Memory B cell (primary cell): ENCODE results near the gene CD101.

Experiments
- ATAC-seq: fragments of 150-1000 bp; cut with Tn5 transposase; 2 replicates; pipeline ENCODE4 v1.10.0; 2021; ENCODE audit warnings: low read depth, mild to moderate bottlenecking, moderate library complexity
- DNase-seq, 2 donors: peaks; one replicate each; pipeline ENCODE4 v3.0.0; 2022; ENCODE audit warnings: low spot score in 2 of 2
- H3K27ac Mint-ChIP-seq: one replicate; pipeline ENCODE4 v1.8.0; 2022; ENCODE audit warnings: mild to moderate bottlenecking, moderate library complexity, mixed read lengths
- H3K27me3 Mint-ChIP-seq: one replicate; pipeline ENCODE4 v1.8.0; 2022; ENCODE audit warnings: mixed read lengths
- H3K36me3 Mint-ChIP-seq: one replicate; pipeline ENCODE4 v1.8.0; 2022; ENCODE audit warnings: mild to moderate bottlenecking, mixed read lengths
- H3K4me1 Mint-ChIP-seq: one replicate; pipeline ENCODE4 v1.8.0; 2022; ENCODE audit warnings: mixed read lengths
- H3K4me3 Mint-ChIP-seq: one replicate; pipeline ENCODE4 v1.8.0; 2022; ENCODE audit warnings: mild to moderate bottlenecking, moderate library complexity, mixed read lengths
- H3K9me3 Mint-ChIP-seq: one replicate; pipeline ENCODE4 v1.8.0; 2022; ENCODE audit warnings: mixed read lengths

Gene CD101

GRCh38 chr1:117033772-117034171 is 32.2 kb downstream of the CD101 start:
- DNase-seq (no peak), ATAC-seq (no peak)
- no peaks in the 10 kb centered on the region for H3K36me3 Mint-ChIP-seq
- H3K27me3 Mint-ChIP-seq: no peaks in the 10 kb centered on the region
- H3K9me3 Mint-ChIP-seq: no peaks in the 10 kb centered on the region
- H3K4me1 Mint-ChIP-seq: no peaks in the 10 kb centered on the region
- no peak overlapping the region for H3K4me3 Mint-ChIP-seq
- no peak overlapping the region for H3K27ac Mint-ChIP-seq

- DNase-seq (no peak), ATAC-seq (no peak)
- Mint-ChIP-seq H3K27ac (no peak overlapping the region), H3K4me1 (no peaks in the 10 kb centered on the region), H3K27me3 (no peaks in the 10 kb centered on the region), H3K4me3 (no peak overlapping the region), H3K36me3 (no peaks in the 10 kb centered on the region), H3K9me3 (no peaks in the 10 kb centered on the region)
These were observed 33.3 kb downstream of the CD101 start for GRCh38 chr1:117034791-117035290.

DNA sequence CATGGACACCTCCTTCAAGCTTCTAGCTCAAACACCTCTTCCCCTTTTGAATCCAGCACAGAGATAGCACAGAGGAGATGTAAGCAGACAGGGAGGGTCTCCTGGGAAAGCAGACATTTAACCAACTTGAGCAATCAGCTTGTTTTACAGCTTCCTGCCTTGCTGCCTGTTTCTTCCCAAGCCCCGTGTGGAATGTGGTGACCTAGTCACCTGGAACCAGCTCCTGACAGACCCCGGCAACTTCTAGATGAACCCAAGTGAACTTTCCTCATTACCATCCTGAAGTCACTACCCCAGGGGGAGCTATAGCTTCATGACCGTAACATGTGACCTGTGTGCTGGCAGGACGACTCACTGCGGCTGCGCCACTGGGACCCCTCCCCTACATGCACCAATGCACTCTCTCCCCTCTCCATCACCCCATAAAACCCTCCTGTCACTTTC is 34.5 kb downstream of the CD101 start:
- no peak for DNase-seq
- no peak overlapping the region for H3K27ac Mint-ChIP-seq
- no peaks in the 10 kb centered on the region for H3K4me1 Mint-ChIP-seq
- no peaks in the 10 kb centered on the region for H3K9me3 Mint-ChIP-seq
- no peaks in the 10 kb centered on the region for H3K36me3 Mint-ChIP-seq
- H3K27me3 Mint-ChIP-seq: no peaks in the 10 kb centered on the region
- no peak overlapping the region for H3K4me3 Mint-ChIP-seq
- ATAC-seq: no peak

- Mint-ChIP-seq H3K4me3 (no peak overlapping the region), H3K27ac (no peak overlapping the region), H3K36me3 (peaks cover 2% of the 10 kb centered on the region), H3K27me3 (no peaks in the 10 kb centered on the region), H3K4me1 (no peaks in the 10 kb centered on the region), H3K9me3 (no peaks in the 10 kb centered on the region)
- no peak for ATAC-seq
- DNase-seq: no peak
These were observed 36.2 kb downstream of the CD101 start for GRCh38 chr1:117037802-117038201.

- H3K27me3 Mint-ChIP-seq: no peaks in the 10 kb centered on the region
- ATAC-seq (no peak), DNase-seq (no peak)
- no peak overlapping the region for H3K27ac Mint-ChIP-seq
- H3K9me3 Mint-ChIP-seq: no peaks in the 10 kb centered on the region
- H3K4me1 Mint-ChIP-seq: no peaks in the 10 kb centered on the region
- no peak overlapping the region for H3K4me3 Mint-ChIP-seq
- H3K36me3 Mint-ChIP-seq: peaks cover 2% of the 10 kb centered on the region
These were observed 36.7 kb downstream of the CD101 start for GRCh38 chr1:117038236-117038635.

GRCh38 chr1:117044217-117044616 is 42.7 kb downstream of the CD101 start:
- peaks cover 12% of the 10 kb centered on the region for H3K4me1 Mint-ChIP-seq
- no peak for ATAC-seq

GRCh38 chr1:117045644-117046043 is 44.1 kb downstream of the CD101 start:
- Mint-ChIP-seq H3K4me3 (no peak overlapping the region), H3K9me3 (peaks cover 2% of the 10 kb centered on the region), H3K27ac (no peak overlapping the region), H3K27me3 (no peaks in the 10 kb centered on the region), H3K4me1 (peaks cover 20% of the 10 kb centered on the region), H3K36me3 (peaks cover 2% of the 10 kb centered on the region)
- DNase-seq: no peak
- no peak for ATAC-seq

More at GRCh38 chr1:117044217-117044616, 42.7 kb downstream of the CD101 start:
- peaks cover 2% of the 10 kb centered on the region for H3K36me3 Mint-ChIP-seq
- H3K9me3 Mint-ChIP-seq: peaks cover 2% of the 10 kb centered on the region
- H3K4me3 Mint-ChIP-seq: no peak overlapping the region
- no peak overlapping the region for H3K27ac Mint-ChIP-seq
- DNase-seq: no peak
- no peaks in the 10 kb centered on the region for H3K27me3 Mint-ChIP-seq

DNA sequence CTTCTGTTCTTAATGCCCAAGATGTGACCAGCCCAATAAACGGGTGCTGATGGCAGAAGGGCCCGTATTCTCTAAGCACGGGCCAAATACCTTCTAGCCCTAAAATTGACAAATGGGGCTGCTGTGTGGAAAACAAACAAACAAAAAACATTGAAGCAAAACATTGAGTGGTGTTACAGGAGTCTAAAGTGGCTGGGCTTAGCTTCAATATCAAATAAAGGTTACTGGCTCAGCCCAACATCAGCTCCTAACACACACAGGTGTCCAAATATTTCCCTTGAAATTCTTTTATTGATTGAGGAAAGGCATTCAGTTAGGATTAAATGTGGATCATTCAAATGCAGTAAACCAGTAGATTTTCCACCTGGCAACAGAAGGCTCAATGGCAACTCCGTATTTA is 45.2 kb downstream of the CD101 start:
- Mint-ChIP-seq H3K9me3 (peaks cover 2% of the 10 kb centered on the region), H3K4me1 (peaks cover 24% of the 10 kb centered on the region), H3K27me3 (no peaks in the 10 kb centered on the region), H3K27ac (no peak overlapping the region), H3K4me3 (no peak overlapping the region), H3K36me3 (no peaks in the 10 kb centered on the region)
- ATAC-seq (no peak), DNase-seq (no peak)

GRCh38 chr1:117047271-117047670 is 45.7 kb downstream of the CD101 start:
- Mint-ChIP-seq H3K27me3 (no peaks in the 10 kb centered on the region), H3K36me3 (no peaks in the 10 kb centered on the region), H3K9me3 (peaks cover 2% of the 10 kb centered on the region), H3K27ac (no peak overlapping the region), H3K4me1 (peaks cover 24% of the 10 kb centered on the region), H3K4me3 (no peak overlapping the region)
- DNase-seq (no peak), ATAC-seq (no peak)

DNA sequence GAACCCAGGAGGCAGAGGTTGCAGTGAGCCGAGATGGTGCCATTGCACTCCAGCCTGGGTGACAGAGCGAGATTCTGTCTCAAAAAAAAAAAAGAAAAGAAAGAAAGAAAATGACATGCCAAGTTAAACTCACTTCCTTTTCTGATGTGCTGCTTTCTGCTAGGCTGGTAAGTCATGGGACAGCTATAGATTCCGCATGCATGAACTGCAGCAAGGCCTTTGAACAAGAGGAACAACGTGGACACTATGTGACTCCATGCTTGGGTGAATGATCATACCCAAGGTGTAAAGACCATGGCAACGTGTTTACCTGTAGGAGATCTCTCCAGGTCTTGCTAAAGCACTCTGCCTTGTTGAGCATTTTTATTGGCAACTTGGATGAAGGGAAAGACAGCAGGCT is 48.3 kb downstream of the CD101 start:
- H3K9me3 Mint-ChIP-seq: no peaks in the 10 kb centered on the region
- DNase-seq (no peak), ATAC-seq (peak; percentile 55)
- no peaks in the 10 kb centered on the region for H3K36me3 Mint-ChIP-seq
- no peaks in the 10 kb centered on the region for H3K27me3 Mint-ChIP-seq
- peak overlapping the region; percentile 37 for H3K4me3 Mint-ChIP-seq
- peaks cover 24% of the 10 kb centered on the region for H3K4me1 Mint-ChIP-seq
- peak overlapping the region; percentile 84 for H3K27ac Mint-ChIP-seq

DNA sequence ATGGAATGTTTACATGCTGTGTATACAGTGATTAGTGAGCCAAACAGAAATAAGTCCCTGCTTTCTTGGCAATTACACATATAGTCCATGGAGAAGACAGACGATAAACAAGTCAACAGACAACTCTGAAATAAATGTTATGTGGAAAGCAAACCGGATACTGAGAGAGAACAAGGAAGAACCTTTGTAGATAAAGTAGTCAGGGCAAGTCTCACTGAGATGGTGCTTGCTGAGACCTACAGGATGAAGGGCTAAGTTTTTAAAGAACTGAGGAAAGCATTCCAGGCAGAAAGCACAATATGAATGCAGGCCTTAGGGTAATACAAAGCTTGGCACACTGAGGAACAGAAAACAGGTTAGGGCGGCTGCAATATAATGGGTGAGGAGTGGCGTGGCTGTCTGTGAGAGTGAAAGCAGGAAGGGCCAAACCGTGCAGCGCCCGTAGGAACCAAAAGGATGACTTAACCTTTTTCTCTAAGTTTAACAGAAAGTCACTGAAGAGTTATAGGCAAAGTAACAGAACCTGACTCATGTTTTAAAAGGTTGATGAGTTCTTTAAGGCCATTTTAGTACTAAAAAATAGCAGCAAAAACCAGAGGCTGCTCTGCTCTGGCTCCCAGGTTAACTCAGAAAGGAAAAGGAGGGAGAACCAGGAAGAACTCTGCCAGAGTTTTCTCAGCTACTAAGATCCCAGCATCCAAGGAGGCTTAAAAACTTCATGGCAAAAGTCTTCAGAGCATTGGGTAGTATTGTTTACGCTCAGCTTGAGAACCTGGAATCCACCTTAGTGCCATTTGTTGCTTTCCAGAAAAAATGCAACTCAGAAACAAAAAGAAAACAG is 49.9 kb downstream of the CD101 start:
- H3K27me3 Mint-ChIP-seq: no peaks in the 10 kb centered on the region
- DNase-seq (peak in 1 of 2 donors; percentile 18), ATAC-seq (peak; percentile 47)
- H3K27ac Mint-ChIP-seq: peak overlapping the region; percentile 73
- H3K36me3 Mint-ChIP-seq: no peaks in the 10 kb centered on the region
- H3K4me3 Mint-ChIP-seq: peak overlapping the region; percentile 76
- no peaks in the 10 kb centered on the region for H3K9me3 Mint-ChIP-seq
- peaks cover 24% of the 10 kb centered on the region for H3K4me1 Mint-ChIP-seq

GRCh38 chr1:117054068-117054467 is 52.5 kb downstream of the CD101 start:
- H3K27me3 Mint-ChIP-seq: no peaks in the 10 kb centered on the region
- DNase-seq (no peak), ATAC-seq (no peak)
- H3K9me3 Mint-ChIP-seq: no peaks in the 10 kb centered on the region
- peaks cover 16% of the 10 kb centered on the region for H3K4me1 Mint-ChIP-seq
- no peaks in the 10 kb centered on the region for H3K36me3 Mint-ChIP-seq
- H3K4me3 Mint-ChIP-seq: no peak overlapping the region
- H3K27ac Mint-ChIP-seq: no peak overlapping the region

GRCh38 chr1:117058810-117059209 is 57.2 kb downstream of the CD101 start:
- Mint-ChIP-seq H3K4me3 (peak overlapping the region; percentile 4), H3K9me3 (no peaks in the 10 kb centered on the region), H3K27me3 (no peaks in the 10 kb centered on the region), H3K4me1 (peaks cover 10% of the 10 kb centered on the region), H3K36me3 (peaks cover 5% of the 10 kb centered on the region), H3K27ac (no peak overlapping the region)
- DNase-seq (no peak), ATAC-seq (no peak)

GRCh38 chr1:117059334-117059677 is 57.7 kb downstream of the CD101 start:
- ATAC-seq (peak; percentile 54), DNase-seq (peak; percentile 46 to 57)
- Mint-ChIP-seq H3K27me3 (no peaks in the 10 kb centered on the region), H3K27ac (no peak overlapping the region), H3K4me1 (peaks cover 10% of the 10 kb centered on the region), H3K4me3 (no peak overlapping the region), H3K9me3 (no peaks in the 10 kb centered on the region), H3K36me3 (peaks cover 7% of the 10 kb centered on the region)
